ENCODE data around the gene CLEC2B. TPM values are rescaled to one million over a fixed set of nuclear protein-coding genes. Genes with fewer than 3 reads are reported as not detected.

The CLEC2B gene
- total RNA-seq, 2 experiments from 2014 or later, result 79.6 to 79.7 TPM

GRCh38 chr12:9866860-9867269 is 2.3 kb downstream of the CLEC2B start:
- DNase-seq, result no peak
- no peaks in the 10 kb centered on the region for H3K27me3 Mint-ChIP-seq
- CTCF ChIA-PET, result interaction anchor here (0.7 to 4.1 kb wide), 5 partner anchors 53 to 124 kb away, joined by 3 to 34 read pairs (median 8); no protein-coding TSS in a partner anchor
- peak overlapping the region; percentile 92 for H3K27ac Mint-ChIP-seq
- peaks cover 16% of the 10 kb centered on the region for H3K9me3 Mint-ChIP-seq
- H3K4me1 Mint-ChIP-seq, result peaks cover 39% of the 10 kb centered on the region
- POLR2A ChIA-PET, result interaction anchor here (0.9 to 6.6 kb wide), 21 partner anchors 11 to 252 kb away, joined by 3 to 298 read pairs (median 6); partner anchors contain the start of genes CD69, CLEC2D and CLECL1
- H3K36me3 Mint-ChIP-seq (ENCODE audit: low read depth), result peaks cover 44% of the 10 kb centered on the region
- H3K4me3 Mint-ChIP-seq, result peak overlapping the region; percentile 93

- Mint-ChIP-seq H3K4me1 (peaks cover 40% of the 10 kb centered on the region), H3K36me3 (ENCODE audit: low read depth) (peaks cover 53% of the 10 kb centered on the region)
Observed at GRCh38 chr12:9864913-9865675, 4.1 kb downstream of the CLEC2B start.

DNA sequence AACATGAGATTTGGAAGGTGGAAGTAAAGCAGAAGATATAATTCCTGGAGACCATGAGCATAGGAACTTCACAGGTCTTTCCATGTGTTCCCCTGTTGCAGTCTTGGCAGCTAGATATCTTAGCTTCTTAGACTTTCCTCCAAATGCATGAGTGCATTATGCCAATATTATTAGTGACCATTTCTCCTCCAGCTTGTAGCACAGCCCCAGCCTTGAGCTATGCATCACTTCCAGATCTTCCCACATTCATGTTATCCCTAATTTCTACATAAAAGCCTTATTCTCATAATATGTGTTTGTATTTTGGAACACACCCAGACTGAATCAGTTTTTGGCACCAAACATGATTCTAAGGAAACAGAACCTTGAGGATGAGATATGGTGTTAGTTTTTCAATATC is 11.0 kb downstream of the CLEC2B start:
- DNase-seq, result no peak
- no peak overlapping the region for H3K4me3 Mint-ChIP-seq
- H3K4me1 Mint-ChIP-seq, result peaks cover 12% of the 10 kb centered on the region
- H3K27ac Mint-ChIP-seq, result no peak overlapping the region
- POLR2A ChIA-PET, result interaction anchor here (1.2 kb wide), 1 partner anchor 11 kb away, joined by 7 read pairs; the partner anchor contains the start of gene CLEC2B
- peaks cover 7% of the 10 kb centered on the region for H3K9me3 Mint-ChIP-seq
- H3K27me3 Mint-ChIP-seq, result no peaks in the 10 kb centered on the region
- CTCF ChIA-PET, result no interaction called here
- peaks cover 69% of the 10 kb centered on the region for H3K36me3 Mint-ChIP-seq (ENCODE audit: low read depth)

More at GRCh38 chr12:9864913-9865675, 4.1 kb downstream of the CLEC2B start:
- POLR2A ChIA-PET, result interaction anchor here (1.0 to 6.6 kb wide), 8 partner anchors 14 to 215 kb away, joined by 3 to 298 read pairs (median 4); partner anchors contain the start of genes CD69 and CLEC2D
- peak overlapping the region; percentile 93 for H3K4me3 Mint-ChIP-seq
- H3K27me3 Mint-ChIP-seq, result no peaks in the 10 kb centered on the region
- peaks cover 16% of the 10 kb centered on the region for H3K9me3 Mint-ChIP-seq
- no peak for DNase-seq
- peak overlapping the region; percentile 77 for H3K27ac Mint-ChIP-seq
- CTCF ChIA-PET, result interaction anchor here (0.7 to 1.7 kb wide), 8 partner anchors 22 to 105 kb away, joined by 3 to 4 read pairs (median 3); partner anchors contain the start of gene CD69

GRCh38 chr12:9856894-9857293 is 12.3 kb downstream of the CLEC2B start:
- DNase-seq, result no peak
- Mint-ChIP-seq H3K4me3 (no peak overlapping the region), H3K4me1 (peaks cover 4% of the 10 kb centered on the region), H3K27ac (no peak overlapping the region), H3K27me3 (no peaks in the 10 kb centered on the region), H3K9me3 (no peaks in the 10 kb centered on the region), H3K36me3 (ENCODE audit: low read depth) (peaks cover 73% of the 10 kb centered on the region)
- ChIA-PET CTCF (no interaction called here), POLR2A (no interaction called here)

- Mint-ChIP-seq H3K9me3 (no peaks in the 10 kb centered on the region), H3K27ac (no peak overlapping the region), H3K27me3 (no peaks in the 10 kb centered on the region), H3K4me1 (peaks cover 3% of the 10 kb centered on the region), H3K36me3 (ENCODE audit: low read depth) (peaks cover 74% of the 10 kb centered on the region), H3K4me3 (no peak overlapping the region)
- ChIA-PET CTCF (interaction anchor here (2.5 kb wide), 1 partner anchor 42 kb away, joined by 7 read pairs; no protein-coding TSS in a partner anchor), POLR2A (interaction anchor here (1.2 kb wide), 1 partner anchor 11 kb away, joined by 3 read pairs; no protein-coding TSS in a partner anchor)
- no peak for DNase-seq
Observed at GRCh38 chr12:9856151-9856550, 13.0 kb downstream of the CLEC2B start.

DNA sequence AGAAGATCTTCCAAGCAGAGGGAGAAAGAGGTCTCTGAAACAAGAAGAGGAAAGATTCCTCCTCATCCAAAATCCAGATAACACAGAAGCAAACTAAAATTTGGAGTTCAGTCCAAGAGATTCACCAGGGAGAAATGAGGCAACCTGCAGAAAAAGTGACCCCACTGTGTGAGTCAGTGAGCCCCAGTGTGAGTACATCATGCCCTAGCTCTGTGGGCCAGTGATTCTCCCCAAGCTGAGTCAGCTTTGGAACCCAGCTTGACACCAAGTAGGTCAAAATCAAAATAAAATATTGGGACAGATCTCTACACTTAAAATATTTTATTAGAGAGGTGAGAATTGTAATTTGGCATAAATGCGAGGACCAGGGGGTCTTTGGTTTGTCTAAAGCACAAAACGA is 17.2 kb downstream of the CLEC2B start:
- Mint-ChIP-seq H3K9me3 (peaks cover 6% of the 10 kb centered on the region), H3K27me3 (peaks cover 8% of the 10 kb centered on the region), H3K36me3 (ENCODE audit: low read depth) (peaks cover 55% of the 10 kb centered on the region), H3K27ac (no peak overlapping the region), H3K4me3 (no peak overlapping the region), H3K4me1 (no peaks in the 10 kb centered on the region)
- CTCF ChIA-PET, result interaction anchor here (0.7 to 1.0 kb wide), 2 partner anchors 102 to 152 kb away, joined by 3 read pairs; no protein-coding TSS in a partner anchor
- POLR2A ChIA-PET, result interaction anchor here (1.2 kb wide), 2 partner anchors 15 to 20 kb away, joined by 3 to 5 read pairs; no protein-coding TSS in a partner anchor
- no peak for DNase-seq

- H3K36me3 Mint-ChIP-seq (ENCODE audit: low read depth), result peaks cover 48% of the 10 kb centered on the region
- H3K27ac Mint-ChIP-seq, result no peak overlapping the region
- CTCF ChIA-PET, result interaction anchor here (0.7 kb wide), 1 partner anchor 153 kb away, joined by 3 read pairs; no protein-coding TSS in a partner anchor
- peaks cover 10% of the 10 kb centered on the region for H3K9me3 Mint-ChIP-seq
- POLR2A ChIA-PET, result interaction anchor here (1.2 kb wide), 2 partner anchors 16 to 21 kb away, joined by 3 to 5 read pairs; no protein-coding TSS in a partner anchor
- DNase-seq, result no peak
- H3K27me3 Mint-ChIP-seq, result peaks cover 17% of the 10 kb centered on the region
- H3K4me1 Mint-ChIP-seq, result no peaks in the 10 kb centered on the region
- no peak overlapping the region for H3K4me3 Mint-ChIP-seq
Observed at GRCh38 chr12:9851050-9851449, 18.1 kb downstream of the CLEC2B start.

GRCh38 chr12:9848899-9849298 is 20.3 kb downstream of the CLEC2B start:
- Mint-ChIP-seq H3K27ac (no peak overlapping the region), H3K4me1 (no peaks in the 10 kb centered on the region), H3K4me3 (no peak overlapping the region), H3K36me3 (ENCODE audit: low read depth) (peaks cover 30% of the 10 kb centered on the region), H3K27me3 (peaks cover 27% of the 10 kb centered on the region), H3K9me3 (peaks cover 10% of the 10 kb centered on the region)
- CTCF ChIA-PET, result interaction anchor here (1.0 kb wide), 1 partner anchor 35 kb away, joined by 5 read pairs; no protein-coding TSS in a partner anchor
- no peak for DNase-seq
- POLR2A ChIA-PET, result no interaction called here

DNA sequence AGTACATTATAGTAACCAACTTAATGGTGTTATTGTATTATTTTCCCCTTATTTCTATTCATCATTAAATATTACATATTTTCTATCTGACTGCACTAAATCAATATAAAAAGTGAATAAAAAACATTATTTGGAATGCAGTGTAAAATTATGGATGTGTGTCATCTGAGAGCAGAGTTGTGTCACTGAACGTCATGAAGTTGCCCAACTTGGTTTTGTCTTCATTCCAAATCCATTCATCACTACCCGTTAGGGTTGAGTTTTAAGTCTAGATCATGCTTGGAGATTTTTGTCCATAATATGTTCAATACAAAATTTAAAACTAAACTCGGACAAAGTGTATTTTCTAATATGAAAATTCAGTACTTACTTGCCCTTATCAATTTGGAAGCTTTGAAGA is 25.7 kb downstream of the CLEC2B start:
- no peaks in the 10 kb centered on the region for H3K36me3 Mint-ChIP-seq (ENCODE audit: low read depth)
- no peak overlapping the region for H3K4me3 Mint-ChIP-seq
- no peak overlapping the region for H3K27ac Mint-ChIP-seq
- peaks cover 25% of the 10 kb centered on the region for H3K27me3 Mint-ChIP-seq
- ChIA-PET POLR2A (no interaction called here), CTCF (no interaction called here)
- no peak for DNase-seq
- H3K4me1 Mint-ChIP-seq, result no peaks in the 10 kb centered on the region
- peaks cover 10% of the 10 kb centered on the region for H3K9me3 Mint-ChIP-seq

DNA sequence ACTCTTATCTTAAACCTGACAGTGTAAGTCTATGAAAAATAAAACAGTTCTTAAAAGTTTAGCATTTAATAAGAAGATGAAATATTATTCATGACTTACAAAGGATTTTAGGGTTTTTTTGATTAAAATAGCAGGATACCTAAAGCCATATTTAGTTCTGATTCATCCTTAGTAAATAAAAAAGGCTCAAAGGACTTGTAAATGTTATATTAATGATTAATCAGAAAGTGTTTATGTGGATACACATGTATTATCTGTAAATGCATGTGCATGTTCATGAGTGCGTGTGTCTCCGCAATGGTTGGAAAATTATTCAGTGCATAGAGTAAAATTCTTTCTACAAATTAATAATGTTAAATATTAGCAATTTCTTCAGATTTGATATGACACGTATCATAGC is 37.4 kb downstream of the CLEC2B start:
- H3K9me3 Mint-ChIP-seq, result no peaks in the 10 kb centered on the region
- DNase-seq, result no peak
- CTCF ChIA-PET, result no interaction called here
- H3K4me1 Mint-ChIP-seq, result no peaks in the 10 kb centered on the region
- POLR2A ChIA-PET, result no interaction called here
- H3K36me3 Mint-ChIP-seq (ENCODE audit: low read depth), result no peaks in the 10 kb centered on the region
- H3K4me3 Mint-ChIP-seq, result no peak overlapping the region
- H3K27ac Mint-ChIP-seq, result no peak overlapping the region
- H3K27me3 Mint-ChIP-seq, result no peaks in the 10 kb centered on the region

- H3K27ac Mint-ChIP-seq, result no peak overlapping the region
- peaks cover 10% of the 10 kb centered on the region for H3K27me3 Mint-ChIP-seq
- CTCF ChIA-PET, result interaction anchor here (0.9 to 1.8 kb wide), 2 partner anchors 16 to 80 kb away, joined by 4 to 9 read pairs; no protein-coding TSS in a partner anchor
- no peaks in the 10 kb centered on the region for H3K36me3 Mint-ChIP-seq (ENCODE audit: low read depth)
- H3K4me1 Mint-ChIP-seq, result no peaks in the 10 kb centered on the region
- no peaks in the 10 kb centered on the region for H3K9me3 Mint-ChIP-seq
- DNase-seq, result no peak
- H3K4me3 Mint-ChIP-seq, result no peak overlapping the region
- POLR2A ChIA-PET, result interaction anchor here (1.1 kb wide), 1 partner anchor 24 kb away, joined by 3 read pairs; no protein-coding TSS in a partner anchor
Observed at GRCh38 chr12:9829982-9830381, 39.2 kb downstream of the CLEC2B start.

DNA sequence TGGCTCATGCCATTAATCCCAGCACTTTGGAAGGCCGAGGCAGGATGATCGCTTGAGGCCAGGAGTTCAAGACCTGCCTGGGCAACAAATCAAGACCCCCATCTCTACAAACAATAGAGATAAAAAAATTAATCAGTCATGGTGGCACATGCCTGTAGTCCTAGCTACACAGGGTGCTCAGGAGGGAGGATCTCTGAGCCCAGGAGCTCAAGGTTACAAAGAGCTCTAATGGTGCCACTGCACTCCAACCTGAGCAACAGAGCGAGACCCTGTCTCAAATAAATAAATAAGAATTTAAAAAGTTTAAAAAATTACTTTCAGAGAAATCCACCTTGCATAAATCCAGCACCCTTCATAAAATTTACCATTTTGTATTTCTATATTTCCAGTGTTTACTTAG is 39.7 kb downstream of the CLEC2B start:
- Mint-ChIP-seq H3K4me3 (no peak overlapping the region), H3K4me1 (no peaks in the 10 kb centered on the region), H3K27me3 (peaks cover 13% of the 10 kb centered on the region), H3K9me3 (no peaks in the 10 kb centered on the region), H3K36me3 (ENCODE audit: low read depth) (no peaks in the 10 kb centered on the region), H3K27ac (no peak overlapping the region)
- ChIA-PET CTCF (interaction anchor here (1.8 kb wide), 1 partner anchor 16 kb away, joined by 9 read pairs; no protein-coding TSS in a partner anchor), POLR2A (interaction anchor here (1.1 kb wide), 1 partner anchor 24 kb away, joined by 3 read pairs; no protein-coding TSS in a partner anchor)
- no peak for DNase-seq
